Measurements from ENCODE around the gene GREM2.

- no peak for TF ChIP-seq EZH2phosphoT487 (IDR thresholded peaks at IDR 0.05; ENCODE audit: borderline replicate concordance, low read length)
- no peak for TF ChIP-seq EZH2 (IDR thresholded peaks at IDR 0.05; ENCODE audit: low read length, unreplicated experiment)
These were observed 95.9 kb downstream of the GREM2 start for GRCh38 chr1:240516069-240516468.
